Non-pigmented ciliary epithelial cell (primary cell): ENCODE data around the gene UBE2L3.
"Not testable (repeated sequence)": the region's sequence is repeated elsewhere in the genome, so short reads cannot be mapped to it uniquely, and the experiment has no call there.

ENCODE experiments used
- DNase-seq: peaks from one replicate; pipeline ENCODE4 v3.0.0-alpha.2; 2010; ENCODE audit warnings: low read depth

UBE2L3 gene

GRCh38 chr22:21567456-21568346 is at the start of gene UBE2L3:
Gene UBE2L3, plus strand, starts transcription at chr22:21567714. Its CDS starts 31 bp downstream, at chr22:21567745.
- no peak for DNase-seq

GRCh38 chr22:21526705-21527500 is 40.6 kb upstream of the UBE2L3 start:
- DNase-seq: not testable (repeated sequence)

GRCh38 chr22:21531525-21531924 is 36.0 kb upstream of the UBE2L3 start:
- DNase-seq: not testable (repeated sequence)

- DNase-seq: not testable (repeated sequence)
Measured at GRCh38 chr22:21532863-21533648, 34.5 kb upstream of the UBE2L3 start.

- DNase-seq: not testable (repeated sequence)
Measured at GRCh38 chr22:21539862-21540261, 27.7 kb upstream of the UBE2L3 start.

GRCh38 chr22:21544432-21545322 is 22.8 kb upstream of the UBE2L3 start:
- not testable (repeated sequence) for DNase-seq

- DNase-seq: not testable (repeated sequence)
Measured at GRCh38 chr22:21549558-21549957, 18.0 kb upstream of the UBE2L3 start.

- not testable (repeated sequence) for DNase-seq
Measured at GRCh38 chr22:21550008-21550677, 17.4 kb upstream of the UBE2L3 start.

GRCh38 chr22:21550678-21551047 is 16.9 kb upstream of the UBE2L3 start:
- DNase-seq: not testable (repeated sequence)

- not testable (repeated sequence) for DNase-seq
Measured at GRCh38 chr22:21551361-21551760, 16.2 kb upstream of the UBE2L3 start, which contains the start of gene RIMBP3C. Gene RIMBP3C, minus strand, starts transcription at chr22:21551461. Its CDS starts 485 bp downstream, at chr22:21550976.

GRCh38 chr22:21559345-21560125 is 8.0 kb upstream of the UBE2L3 start:
- DNase-seq: not testable (repeated sequence)

- DNase-seq: not testable (repeated sequence)
Measured at GRCh38 chr22:21560657-21561056, 6.9 kb upstream of the UBE2L3 start.

- no peak for DNase-seq
Measured at GRCh38 chr22:21563912-21564311, 3.6 kb upstream of the UBE2L3 start.

GRCh38 chr22:21564411-21564810 is 3.1 kb upstream of the UBE2L3 start:
- no peak for DNase-seq

GRCh38 chr22:21568347-21569075 is 997 bp downstream of the UBE2L3 start:
- no peak for DNase-seq

GRCh38 chr22:21569076-21569427 is 1.5 kb downstream of the UBE2L3 start:
- not testable (repeated sequence) for DNase-seq

GRCh38 chr22:21569459-21570170 is 2.1 kb downstream of the UBE2L3 start:
- DNase-seq: no peak

GRCh38 chr22:21570398-21570797 is 2.9 kb downstream of the UBE2L3 start:
- DNase-seq: no peak
